H9 (cell line): ENCODE data around the gene PNPLA7. TPM values are rescaled to one million over a fixed set of nuclear protein-coding genes. Genes with fewer than 3 reads are reported as not detected.

Source experiments
- DNase-seq: peaks from one replicate; pipeline ENCODE4 v3.0.0-alpha.2; 2017
- H2AFZ ChIP-seq: one replicate; pipeline ENCODE4 v1.6.1; 2013; ENCODE audit warnings: mild to moderate bottlenecking, low read length, control low read depth, moderate library complexity
- H2AK5ac ChIP-seq: 2 replicates; pipeline ENCODE4 v1.6.1; 2013; ENCODE audit warnings: low read length, control low read depth, mixed read lengths; ENCODE audit not compliant: insufficient read length
- H2BK120ac ChIP-seq: one replicate; pipeline ENCODE4 v1.6.1; 2013; ENCODE audit warnings: low read depth, mild to moderate bottlenecking, low read length, control low read depth, inconsistent platforms; ENCODE audit not compliant: poor library complexity, severe bottlenecking
- H2BK12ac ChIP-seq: 2 replicates; pipeline ENCODE4 v1.6.1; 2013; ENCODE audit warnings: low read length, control low read depth, mixed read lengths, low read depth; ENCODE audit not compliant: insufficient read length
- H2BK15ac ChIP-seq: 2 replicates; pipeline ENCODE4 v1.6.1; 2013; ENCODE audit warnings: low read depth, low read length, control low read depth
- H2BK20ac ChIP-seq: one replicate; pipeline ENCODE4 v1.6.1; 2013; ENCODE audit warnings: low read depth, mild to moderate bottlenecking, low read length, control low read depth, inconsistent platforms; ENCODE audit not compliant: poor library complexity, severe bottlenecking
- H2BK5ac ChIP-seq: 2 replicates; pipeline ENCODE4 v1.6.1; 2013; ENCODE audit warnings: low read length, control low read depth, mixed read lengths; ENCODE audit not compliant: insufficient read length
- H3K14ac ChIP-seq: 2 replicates; pipeline ENCODE4 v1.6.1; 2013; ENCODE audit warnings: low read length, control low read depth; ENCODE audit not compliant: insufficient read depth
- H3K18ac ChIP-seq: 2 replicates; pipeline ENCODE4 v1.6.1; 2013; ENCODE audit warnings: low read depth, mild to moderate bottlenecking, mixed read lengths, low read length, control low read depth; ENCODE audit not compliant: insufficient read length
- H3K23ac ChIP-seq: 2 replicates; pipeline ENCODE4 v1.6.1; 2013; ENCODE audit warnings: low read length, control low read depth, mixed read lengths, low read depth; ENCODE audit not compliant: insufficient read length
- H3K23me2 ChIP-seq: 2 replicates; pipeline ENCODE4 v1.6.1; 2013; ENCODE audit warnings: low read depth, mild to moderate bottlenecking, mixed read lengths, low read length, control low read depth; ENCODE audit not compliant: insufficient read length, poor library complexity, severe bottlenecking
- H3K27ac ChIP-seq: 2 replicates; pipeline ENCODE4 v1.5.1; 2013; ENCODE audit warnings: low read length, control low read depth, mixed read lengths, low read depth; ENCODE audit not compliant: insufficient read length
- H3K27me3 ChIP-seq: 2 replicates; pipeline ENCODE4 v1.6.1; 2013; ENCODE audit warnings: low read length, control low read depth, inconsistent platforms; ENCODE audit not compliant: insufficient read depth
- H3K4ac ChIP-seq: 2 replicates; pipeline ENCODE4 v1.6.1; 2013; ENCODE audit warnings: low read depth, mild to moderate bottlenecking, control low read depth, inconsistent platforms, low read length, moderate library complexity
- H3K4me1 ChIP-seq: 2 replicates; pipeline ENCODE4 v1.6.1; 2013; ENCODE audit warnings: low read length, control low read depth, inconsistent platforms; ENCODE audit not compliant: insufficient read depth
- H3K4me2 ChIP-seq: 2 replicates; pipeline ENCODE4 v1.6.1; 2013; ENCODE audit warnings: low read length, control low read depth, mixed read lengths; ENCODE audit not compliant: insufficient read length, insufficient read depth
- H3K56ac ChIP-seq: 2 replicates; pipeline ENCODE4 v1.6.1; 2013; ENCODE audit warnings: low read depth, mild to moderate bottlenecking, mixed read lengths, low read length, control low read depth; ENCODE audit not compliant: insufficient read length
- H3K79me1 ChIP-seq: 2 replicates; pipeline ENCODE4 v1.6.1; 2013; ENCODE audit warnings: low read depth, mild to moderate bottlenecking, moderate library complexity, low read length, control low read depth, inconsistent platforms; ENCODE audit not compliant: insufficient read depth, poor library complexity, severe bottlenecking
- H3K79me2 ChIP-seq: 2 replicates; pipeline ENCODE4 v1.6.1; 2013; ENCODE audit warnings: low read length, control low read depth, inconsistent platforms; ENCODE audit not compliant: insufficient read depth
- H3K9ac ChIP-seq: 2 replicates; pipeline ENCODE4 v1.6.1; 2013; ENCODE audit warnings: low read length, control low read depth, mixed read lengths; ENCODE audit not compliant: insufficient read length; ENCODE audit errors: extremely low read depth
- H3K9me3 ChIP-seq: one replicate; pipeline ENCODE4 v1.6.1; 2013; ENCODE audit warnings: low read depth, low read length, inconsistent platforms; ENCODE audit not compliant: control insufficient read depth
- H3T11ph ChIP-seq: one replicate; pipeline ENCODE4 v1.6.1; 2013; ENCODE audit warnings: mild to moderate bottlenecking, low read length, control low read depth, inconsistent platforms
- H4K20me1 ChIP-seq: one replicate; pipeline ENCODE4 v1.6.1; 2013; ENCODE audit not compliant: control insufficient read depth, insufficient read length, insufficient read depth
- H4K5ac ChIP-seq: 2 replicates; pipeline ENCODE4 v1.6.1; 2013; ENCODE audit warnings: low read depth, mild to moderate bottlenecking, mixed read lengths, low read length, control low read depth; ENCODE audit not compliant: insufficient read length
- H4K8ac ChIP-seq: replicated peaks from 2 replicates; pipeline ENCODE4 v1.6.1; 2013; ENCODE audit warnings: low read length, control low read depth, mixed read lengths, low read depth; ENCODE audit not compliant: insufficient read length
- H4K91ac ChIP-seq: 2 replicates; pipeline ENCODE4 v1.6.1; 2013; ENCODE audit warnings: low read depth, mild to moderate bottlenecking, moderate library complexity, mixed read lengths, low read length, control low read depth; ENCODE audit not compliant: insufficient read length
- H3K27ac Mint-ChIP-seq, 3 experiments: 2 replicates in 2 of 3; 3 replicates in 1 of 3; pipeline ENCODE4 v1.8.0; 2020 to 2021; ENCODE audit warnings: mixed read lengths in 3 of 3, mild to moderate bottlenecking in 1 of 3, moderate library complexity in 1 of 3
- H3K27me3 Mint-ChIP-seq: 2 replicates; pipeline ENCODE4 v1.8.0; 2021; ENCODE audit warnings: low read depth, mild to moderate bottlenecking, moderate library complexity, mixed read lengths
- H3K36me3 Mint-ChIP-seq, 3 experiments: 2 replicates in 2 of 3; 3 replicates in 1 of 3; pipeline ENCODE4 v1.8.0; 2020 to 2021; ENCODE audit warnings: low read depth in 3 of 3, mixed read lengths in 3 of 3; ENCODE audit not compliant: insufficient read depth in 1 of 3
- H3K4me1 Mint-ChIP-seq, 2 experiments: 2 replicates each; pipeline ENCODE4 v1.8.0; 2020; ENCODE audit warnings: mixed read lengths in 2 of 2
- H3K4me3 Mint-ChIP-seq, 2 experiments: 2 replicates in 1 of 2; 3 replicates in 1 of 2; pipeline ENCODE4 v1.8.0; 2020 to 2021; ENCODE audit warnings: mild to moderate bottlenecking in 2 of 2, mixed read lengths in 2 of 2, moderate library complexity in 1 of 2
- H3K9me3 Mint-ChIP-seq, 2 experiments: 2 replicates in 1 of 2; 3 replicates in 1 of 2; pipeline ENCODE4 v1.8.0; 2020; ENCODE audit warnings: mild to moderate bottlenecking in 2 of 2, mixed read lengths in 2 of 2, moderate library complexity in 1 of 2
- WGBS: extraction: QIAGEN DNeasy Blood & Tissue Kit; methylation state at CpG from one replicate; pipeline ENCODE4 v1.1.7; 2013; ENCODE audit warnings: missing lambda C conversion rate, low lambda C conversion rate, mixed read lengths; ENCODE audit not compliant: insufficient read length; ENCODE audit errors: extremely low coverage; 5-methylcytosine and 5-hydroxymethylcytosine counted together
- total RNA-seq: library from RNA; stranded (reverse); gene quantifications from 2 replicates; pipeline ENCODE4 v1.2.1, GENCODE V29; 2021
- TF ChIP-seq, protein P1 (sequence below): fragments of 200-600 bp; sonication (generic); conservative IDR thresholded peaks from 3 replicates; pipeline ENCODE4 v1.8.0; 2021; ENCODE audit warnings: antibody characterized with exemption, mild to moderate bottlenecking

Gene PNPLA7
- total RNA-seq, 1 experiment from 2014 or later, result 1.8 TPM

DNA sequence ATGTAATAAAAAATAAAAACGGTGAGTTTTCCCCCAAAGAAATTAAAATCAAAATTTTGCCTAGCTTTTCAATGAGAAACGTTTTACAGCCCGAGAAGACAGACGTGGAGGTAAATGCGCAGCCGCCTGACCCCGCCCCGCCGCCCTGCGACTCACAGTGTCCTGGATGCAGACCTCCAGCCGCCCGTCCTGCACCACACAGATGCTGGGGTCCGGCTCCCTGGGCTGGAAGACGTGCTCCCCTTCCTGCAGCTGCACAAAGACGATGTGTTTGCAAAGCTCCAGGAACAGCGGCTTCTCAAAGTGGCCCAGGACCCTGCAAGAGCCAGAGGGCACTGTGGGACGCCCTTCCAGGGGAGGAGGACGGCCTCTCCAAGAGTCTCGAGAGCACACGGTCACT is 7.7 kb downstream of the PNPLA7 start:
- WGBS, result no CpG with 5 or more reads among the region's 20 CpGs
- H3K9me3 Mint-ChIP-seq, result peaks cover 18 to 20% of the 10 kb centered on the region in 2 experiments
- no peak overlapping the region for H2BK15ac ChIP-seq
- no peak overlapping the region for H4K5ac ChIP-seq
- H3K27ac Mint-ChIP-seq, result no peak overlapping the region
- H2BK5ac ChIP-seq, result no peak overlapping the region
- H3K18ac ChIP-seq, result no peak overlapping the region
- H3K4me3 Mint-ChIP-seq, result no peak overlapping the region
- no peak overlapping the region for H2BK20ac ChIP-seq
- no peak for DNase-seq
- TF ChIP-seq, protein P1, sequence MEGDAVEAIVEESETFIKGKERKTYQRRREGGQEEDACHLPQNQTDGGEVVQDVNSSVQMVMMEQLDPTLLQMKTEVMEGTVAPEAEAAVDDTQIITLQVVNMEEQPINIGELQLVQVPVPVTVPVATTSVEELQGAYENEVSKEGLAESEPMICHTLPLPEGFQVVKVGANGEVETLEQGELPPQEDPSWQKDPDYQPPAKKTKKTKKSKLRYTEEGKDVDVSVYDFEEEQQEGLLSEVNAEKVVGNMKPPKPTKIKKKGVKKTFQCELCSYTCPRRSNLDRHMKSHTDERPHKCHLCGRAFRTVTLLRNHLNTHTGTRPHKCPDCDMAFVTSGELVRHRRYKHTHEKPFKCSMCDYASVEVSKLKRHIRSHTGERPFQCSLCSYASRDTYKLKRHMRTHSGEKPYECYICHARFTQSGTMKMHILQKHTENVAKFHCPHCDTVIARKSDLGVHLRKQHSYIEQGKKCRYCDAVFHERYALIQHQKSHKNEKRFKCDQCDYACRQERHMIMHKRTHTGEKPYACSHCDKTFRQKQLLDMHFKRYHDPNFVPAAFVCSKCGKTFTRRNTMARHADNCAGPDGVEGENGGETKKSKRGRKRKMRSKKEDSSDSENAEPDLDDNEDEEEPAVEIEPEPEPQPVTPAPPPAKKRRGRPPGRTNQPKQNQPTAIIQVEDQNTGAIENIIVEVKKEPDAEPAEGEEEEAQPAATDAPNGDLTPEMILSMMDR, result no peak
- peaks cover 2% of the 10 kb centered on the region for H3K23me2 ChIP-seq
- H3K4me1 Mint-ChIP-seq, result peaks cover 0 to 4% of the 10 kb centered on the region in 2 experiments; a peak in 1 of 4 replicates
- H3K23ac ChIP-seq, result no peak overlapping the region
- H2BK12ac ChIP-seq, result no peak overlapping the region
- no peak overlapping the region for H4K8ac ChIP-seq
- no peak overlapping the region for H2AFZ ChIP-seq
- H4K20me1 ChIP-seq, result no peaks in the 10 kb centered on the region
- no peak overlapping the region for H3K14ac ChIP-seq
- H2BK120ac ChIP-seq, result no peak overlapping the region
- H3K9me3 ChIP-seq, result no peaks in the 10 kb centered on the region
- H3K4ac ChIP-seq, result no peak overlapping the region
- no peaks in the 10 kb centered on the region for H3K4me1 ChIP-seq
- no peak overlapping the region for H3K56ac ChIP-seq
- no peaks in the 10 kb centered on the region for H3K79me2 ChIP-seq
- no peak overlapping the region for H3K4me2 ChIP-seq
- H3K27ac ChIP-seq, result no peak overlapping the region
- peaks cover 10 to 17% (median 16%) of the 10 kb centered on the region in 3 experiments for H3K36me3 Mint-ChIP-seq
- H3T11ph ChIP-seq, result no peak overlapping the region
- no peak overlapping the region for H3K9ac ChIP-seq
- H3K27me3 Mint-ChIP-seq, result no peaks in the 10 kb centered on the region; the same call in 1 of the 2 replicates
- no peak overlapping the region for H2AK5ac ChIP-seq
- no peak overlapping the region for H4K91ac ChIP-seq
- H3K27me3 ChIP-seq, result no peaks in the 10 kb centered on the region
- no peaks in the 10 kb centered on the region for H3K79me1 ChIP-seq
